ENCODE results near the gene RAB30. TPM values are rescaled to one million over a fixed set of nuclear protein-coding genes. Genes with fewer than 3 reads are reported as not detected.
A peak's percentile ranks its signal among the peaks of the same experiment; 100 is the strongest.

RAB30 gene
- total RNA-seq = 15.5 TPM
- long read RNA-seq, partial matches to known transcripts = 0 of 10 reads
- long read RNA-seq, other reads (novel, unspliced or antisense) = 7 of 10 reads

- Histone ChIP-seq H3K4me1 (peaks cover 45% of the 10 kb centered on the region), H3K9me3 (no peaks in the 10 kb centered on the region), H3K4me3 (peak within 1 kb of the TSS; percentile 79), H3K27ac (peak within 1 kb of the TSS; percentile 94), H3K36me3 (peaks cover 14% of the 10 kb centered on the region), H3K27me3 (ENCODE audit: low read depth) (no peaks in the 10 kb centered on the region)
- intact Hi-C loops (cut with DNase I) = no loop called here
- ATAC-seq (peak; percentile 98 to 100), DNase-seq (peak; percentile 94)
- no peak for TF ChIP-seq CTCF (IDR thresholded peaks at IDR 0.05)
Observed at GRCh38 chr11:83071567-83072349, at the start of gene RAB30. TSS of gene RAB30 (minus strand) at chr11:83071897. CDS start at chr11:82997316, 74,581 bp downstream.

- ATAC-seq (no peak), DNase-seq (no peak)
- TF ChIP-seq CTCF (IDR thresholded peaks at IDR 0.05) = no peak
- H3K4me3 ChIP-seq = no peak overlapping the region
- H3K27me3 ChIP-seq (ENCODE audit: low read depth) = no peaks in the 10 kb centered on the region
- intact Hi-C loops (cut with DNase I) = no loop called here
- H3K27ac ChIP-seq = no peak overlapping the region
- peaks cover 19% of the 10 kb centered on the region for H3K4me1 ChIP-seq
- no peaks in the 10 kb centered on the region for H3K36me3 ChIP-seq
- H3K9me3 ChIP-seq = no peaks in the 10 kb centered on the region
Observed at GRCh38 chr11:83120327-83120726, 48.6 kb upstream of the RAB30 start.

- DNase-seq = no peak
- TF ChIP-seq CTCF (IDR thresholded peaks at IDR 0.05) = no peak
- intact Hi-C loops (cut with DNase I) = no loop called here
- Histone ChIP-seq H3K4me3 (no peak overlapping the region), H3K27me3 (ENCODE audit: low read depth) (no peaks in the 10 kb centered on the region), H3K9me3 (no peaks in the 10 kb centered on the region), H3K36me3 (no peaks in the 10 kb centered on the region), H3K4me1 (peaks cover 19% of the 10 kb centered on the region), H3K27ac (no peak overlapping the region)
- no peak for ATAC-seq
Observed at GRCh38 chr11:83119216-83119615, 47.5 kb upstream of the RAB30 start.

GRCh38 chr11:83118814-83119213 is 47.1 kb upstream of the RAB30 start:
- Histone ChIP-seq H3K36me3 (no peaks in the 10 kb centered on the region), H3K4me1 (peaks cover 19% of the 10 kb centered on the region), H3K27me3 (ENCODE audit: low read depth) (no peaks in the 10 kb centered on the region), H3K4me3 (no peak overlapping the region), H3K27ac (no peak overlapping the region), H3K9me3 (no peaks in the 10 kb centered on the region)
- TF ChIP-seq CTCF (IDR thresholded peaks at IDR 0.05) = no peak
- DNase-seq = no peak
- intact Hi-C loops (cut with DNase I) = no loop called here
- ATAC-seq = no peak

GRCh38 chr11:83116015-83116641 is 44.4 kb upstream of the RAB30 start:
- no peak for DNase-seq
- peak in 1 of 2 donors; percentile 61 for ATAC-seq
- H3K4me1 ChIP-seq = peaks cover 19% of the 10 kb centered on the region
- no peak overlapping the region for H3K27ac ChIP-seq
- peak overlapping the region; percentile 45 for H3K4me3 ChIP-seq
- intact Hi-C loops (cut with DNase I) = no loop called here
- H3K36me3 ChIP-seq = no peaks in the 10 kb centered on the region
- no peak for TF ChIP-seq CTCF (IDR thresholded peaks at IDR 0.05)
- H3K9me3 ChIP-seq = no peaks in the 10 kb centered on the region
- H3K27me3 ChIP-seq (ENCODE audit: low read depth) = no peaks in the 10 kb centered on the region
